H1 (cell line): Measurements from ENCODE around the gene MAP3K13.
"Not testable (repeated sequence)": the region's sequence is repeated elsewhere in the genome, so short reads cannot be mapped to it uniquely, and the experiment has no call there.

ENCODE experiments used
- CBX5 ChIP-seq: fragments of 300-800, 300-1000 bp; sonication (generic); IDR thresholded peaks from 2 replicates; pipeline ENCODE4 v1.7.1; 2016; ENCODE audit warnings: antibody characterized with exemption, low read length, low read depth
- CTCF ChIP-seq, 3 experiments: IDR thresholded peaks; 1 replicate in 2 of 3; 2 replicates in 1 of 3; pipeline versions ENCODE4 v1.5.1 to v1.6.1; 2011; ENCODE audit warnings: low read length in 3 of 3, mild to moderate bottlenecking in 3 of 3, inconsistent platforms in 2 of 3, low read depth in 1 of 3, moderate library complexity in 1 of 3; ENCODE audit not compliant: insufficient read depth in 1 of 3; ENCODE audit errors: control extremely low read depth in 1 of 3
- EGR1 ChIP-seq: IDR thresholded peaks from 2 replicates; pipeline ENCODE4 v1.6.1; 2011; ENCODE audit warnings: low read depth, low read length, borderline replicate concordance
- EZH2 ChIP-seq: fragments of 200-600 bp; sonication (generic); IDR thresholded peaks from 2 replicates; pipeline ENCODE4 v1.7.1; 2012; ENCODE audit warnings: low read depth, mild to moderate bottlenecking, moderate library complexity, low read length, inconsistent platforms; ENCODE audit not compliant: severe bottlenecking
- NRF1 ChIP-seq: IDR thresholded peaks from 2 replicates; pipeline ENCODE4 v1.6.1; 2011; ENCODE audit warnings: mild to moderate bottlenecking, low read depth, low read length, improper control_type of control experiment
- POLR2A ChIP-seq, 2 experiments: IDR thresholded peaks; 1 replicate in 1 of 2; 2 replicates in 1 of 2; pipeline ENCODE4 v1.6.1; 2011; ENCODE audit warnings: low read depth in 2 of 2, low read length in 2 of 2, mild to moderate bottlenecking in 2 of 2; ENCODE audit errors: control extremely low read depth in 1 of 2
- RFX5 ChIP-seq: IDR thresholded peaks from 2 replicates; pipeline ENCODE4 v1.6.1; 2011; ENCODE audit warnings: low read depth, low read length, improper control_type of control experiment, borderline replicate concordance
- SP2 ChIP-seq: IDR thresholded peaks from 2 replicates; pipeline ENCODE4 v1.6.1; 2012; ENCODE audit warnings: mild to moderate bottlenecking, low read length, inconsistent platforms
- SRF ChIP-seq: IDR thresholded peaks from 2 replicates; pipeline ENCODE4 v1.6.1; 2011; ENCODE audit warnings: mild to moderate bottlenecking, low read depth, low read length, moderate library complexity
- SUZ12 ChIP-seq: fragments of 200-600 bp; sonication (generic); IDR thresholded peaks from 2 replicates; pipeline ENCODE4 v1.6.1; 2012; ENCODE audit warnings: mild to moderate bottlenecking, inconsistent platforms, low read length, moderate library complexity, mixed read lengths
- TAF1 ChIP-seq: IDR thresholded peaks from 2 replicates; pipeline ENCODE4 v1.6.1; 2011; ENCODE audit warnings: mild to moderate bottlenecking, low read depth, low read length
- TEAD4 ChIP-seq: IDR thresholded peaks from 2 replicates; pipeline ENCODE4 v1.6.1; 2012; ENCODE audit warnings: low read depth, low read length, inconsistent platforms, mixed read lengths

GRCh38 chr3:185474922-185475321 is 112.0 kb downstream of the MAP3K13 start:
- TF ChIP-seq CBX5; SUZ12; POLR2A (IDR thresholded peaks at IDR 0.05; ENCODE audit: control extremely low read depth in 1 of 2, low read depth in 2 of 2, low read length in 2 of 2); SP2; EZH2; NRF1; CTCF (IDR thresholded peaks at IDR 0.05; ENCODE audit: control extremely low read depth in 1 of 3, insufficient read depth in 1 of 3, low read depth in 1 of 3, low read length in 3 of 3); TEAD4; EGR1; SRF; TAF1; RFX5: not testable (repeated sequence)
